ENCODE measurements around the gene ITSN1. TPM values are rescaled to one million over a fixed set of nuclear protein-coding genes. Genes with fewer than 3 reads are reported as not detected.
A peak's percentile ranks its signal among the peaks of the same experiment; 100 is the strongest.

ITSN1 gene
- total and polyA plus RNA-seq, 2 experiments from 2014 or later: 77.9 to 95.7 TPM

- DNase-seq (ENCODE audit: low spot score) (peak; percentile 49), ATAC-seq (peak; percentile 92)
- peaks cover 4% of the 10 kb centered on the region for H3K27me3 Mint-ChIP-seq (ENCODE audit: insufficient read depth, low read depth, poor library complexity)
- Histone ChIP-seq H3K4me2 (0 out of 2 replicates have a peak overlapping the region, but pooled peaks have one; percentile 1), H3K4me1 (ENCODE audit: insufficient read depth) (no peaks in the 10 kb centered on the region), H2AFZ (no peak overlapping the region), H3K79me2 (replicated peaks; ENCODE audit: insufficient read depth) (peaks cover 98% of the 10 kb centered on the region), H3F3A (replicated peaks; ENCODE audit: low read depth) (no peaks in the 10 kb centered on the region), H3K36me3 (ENCODE audit: insufficient read depth) (no peaks in the 10 kb centered on the region), H3K27ac (ENCODE audit: low read depth) (peak overlapping the region; percentile 18), H3K9me2 (ENCODE audit: insufficient read depth) (no peaks in the 10 kb centered on the region), H3K4me3 (no peak overlapping the region), H4K20me1 (replicated peaks; ENCODE audit: insufficient read depth) (0 out of 2 replicates have a peak, but pooled peaks cover 11% of the 10 kb centered on the region), H3K27me3 (ENCODE audit: insufficient read depth) (no peaks in the 10 kb centered on the region)
- TF ChIP-seq, protein P1, sequence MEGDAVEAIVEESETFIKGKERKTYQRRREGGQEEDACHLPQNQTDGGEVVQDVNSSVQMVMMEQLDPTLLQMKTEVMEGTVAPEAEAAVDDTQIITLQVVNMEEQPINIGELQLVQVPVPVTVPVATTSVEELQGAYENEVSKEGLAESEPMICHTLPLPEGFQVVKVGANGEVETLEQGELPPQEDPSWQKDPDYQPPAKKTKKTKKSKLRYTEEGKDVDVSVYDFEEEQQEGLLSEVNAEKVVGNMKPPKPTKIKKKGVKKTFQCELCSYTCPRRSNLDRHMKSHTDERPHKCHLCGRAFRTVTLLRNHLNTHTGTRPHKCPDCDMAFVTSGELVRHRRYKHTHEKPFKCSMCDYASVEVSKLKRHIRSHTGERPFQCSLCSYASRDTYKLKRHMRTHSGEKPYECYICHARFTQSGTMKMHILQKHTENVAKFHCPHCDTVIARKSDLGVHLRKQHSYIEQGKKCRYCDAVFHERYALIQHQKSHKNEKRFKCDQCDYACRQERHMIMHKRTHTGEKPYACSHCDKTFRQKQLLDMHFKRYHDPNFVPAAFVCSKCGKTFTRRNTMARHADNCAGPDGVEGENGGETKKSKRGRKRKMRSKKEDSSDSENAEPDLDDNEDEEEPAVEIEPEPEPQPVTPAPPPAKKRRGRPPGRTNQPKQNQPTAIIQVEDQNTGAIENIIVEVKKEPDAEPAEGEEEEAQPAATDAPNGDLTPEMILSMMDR (conservative IDR thresholded peaks at IDR 0.05; ENCODE audit: low read depth in 2 of 2): no peak
- TF ChIP-seq EZH2 (IDR thresholded peaks at IDR 0.05; ENCODE audit: low read depth, unreplicated experiment): no peak
- no peak for TF ChIP-seq ETS1 (IDR thresholded peaks at IDR 0.05)
- no peak for TF ChIP-seq NANOG (IDR thresholded peaks at IDR 0.05; ENCODE audit: borderline replicate concordance)
- TF ChIP-seq CREB1 (CRISPR knock-in tag; IDR thresholded peaks at IDR 0.05; ENCODE audit: low read depth): no peak
- no peak for TF ChIP-seq POLR2AphosphoS5 (IDR thresholded peaks at IDR 0.05; ENCODE audit: low read depth)
- no peak for TF ChIP-seq JUNB (IDR thresholded peaks at IDR 0.05; ENCODE audit: unreplicated experiment)
- TF ChIP-seq, protein P2, sequence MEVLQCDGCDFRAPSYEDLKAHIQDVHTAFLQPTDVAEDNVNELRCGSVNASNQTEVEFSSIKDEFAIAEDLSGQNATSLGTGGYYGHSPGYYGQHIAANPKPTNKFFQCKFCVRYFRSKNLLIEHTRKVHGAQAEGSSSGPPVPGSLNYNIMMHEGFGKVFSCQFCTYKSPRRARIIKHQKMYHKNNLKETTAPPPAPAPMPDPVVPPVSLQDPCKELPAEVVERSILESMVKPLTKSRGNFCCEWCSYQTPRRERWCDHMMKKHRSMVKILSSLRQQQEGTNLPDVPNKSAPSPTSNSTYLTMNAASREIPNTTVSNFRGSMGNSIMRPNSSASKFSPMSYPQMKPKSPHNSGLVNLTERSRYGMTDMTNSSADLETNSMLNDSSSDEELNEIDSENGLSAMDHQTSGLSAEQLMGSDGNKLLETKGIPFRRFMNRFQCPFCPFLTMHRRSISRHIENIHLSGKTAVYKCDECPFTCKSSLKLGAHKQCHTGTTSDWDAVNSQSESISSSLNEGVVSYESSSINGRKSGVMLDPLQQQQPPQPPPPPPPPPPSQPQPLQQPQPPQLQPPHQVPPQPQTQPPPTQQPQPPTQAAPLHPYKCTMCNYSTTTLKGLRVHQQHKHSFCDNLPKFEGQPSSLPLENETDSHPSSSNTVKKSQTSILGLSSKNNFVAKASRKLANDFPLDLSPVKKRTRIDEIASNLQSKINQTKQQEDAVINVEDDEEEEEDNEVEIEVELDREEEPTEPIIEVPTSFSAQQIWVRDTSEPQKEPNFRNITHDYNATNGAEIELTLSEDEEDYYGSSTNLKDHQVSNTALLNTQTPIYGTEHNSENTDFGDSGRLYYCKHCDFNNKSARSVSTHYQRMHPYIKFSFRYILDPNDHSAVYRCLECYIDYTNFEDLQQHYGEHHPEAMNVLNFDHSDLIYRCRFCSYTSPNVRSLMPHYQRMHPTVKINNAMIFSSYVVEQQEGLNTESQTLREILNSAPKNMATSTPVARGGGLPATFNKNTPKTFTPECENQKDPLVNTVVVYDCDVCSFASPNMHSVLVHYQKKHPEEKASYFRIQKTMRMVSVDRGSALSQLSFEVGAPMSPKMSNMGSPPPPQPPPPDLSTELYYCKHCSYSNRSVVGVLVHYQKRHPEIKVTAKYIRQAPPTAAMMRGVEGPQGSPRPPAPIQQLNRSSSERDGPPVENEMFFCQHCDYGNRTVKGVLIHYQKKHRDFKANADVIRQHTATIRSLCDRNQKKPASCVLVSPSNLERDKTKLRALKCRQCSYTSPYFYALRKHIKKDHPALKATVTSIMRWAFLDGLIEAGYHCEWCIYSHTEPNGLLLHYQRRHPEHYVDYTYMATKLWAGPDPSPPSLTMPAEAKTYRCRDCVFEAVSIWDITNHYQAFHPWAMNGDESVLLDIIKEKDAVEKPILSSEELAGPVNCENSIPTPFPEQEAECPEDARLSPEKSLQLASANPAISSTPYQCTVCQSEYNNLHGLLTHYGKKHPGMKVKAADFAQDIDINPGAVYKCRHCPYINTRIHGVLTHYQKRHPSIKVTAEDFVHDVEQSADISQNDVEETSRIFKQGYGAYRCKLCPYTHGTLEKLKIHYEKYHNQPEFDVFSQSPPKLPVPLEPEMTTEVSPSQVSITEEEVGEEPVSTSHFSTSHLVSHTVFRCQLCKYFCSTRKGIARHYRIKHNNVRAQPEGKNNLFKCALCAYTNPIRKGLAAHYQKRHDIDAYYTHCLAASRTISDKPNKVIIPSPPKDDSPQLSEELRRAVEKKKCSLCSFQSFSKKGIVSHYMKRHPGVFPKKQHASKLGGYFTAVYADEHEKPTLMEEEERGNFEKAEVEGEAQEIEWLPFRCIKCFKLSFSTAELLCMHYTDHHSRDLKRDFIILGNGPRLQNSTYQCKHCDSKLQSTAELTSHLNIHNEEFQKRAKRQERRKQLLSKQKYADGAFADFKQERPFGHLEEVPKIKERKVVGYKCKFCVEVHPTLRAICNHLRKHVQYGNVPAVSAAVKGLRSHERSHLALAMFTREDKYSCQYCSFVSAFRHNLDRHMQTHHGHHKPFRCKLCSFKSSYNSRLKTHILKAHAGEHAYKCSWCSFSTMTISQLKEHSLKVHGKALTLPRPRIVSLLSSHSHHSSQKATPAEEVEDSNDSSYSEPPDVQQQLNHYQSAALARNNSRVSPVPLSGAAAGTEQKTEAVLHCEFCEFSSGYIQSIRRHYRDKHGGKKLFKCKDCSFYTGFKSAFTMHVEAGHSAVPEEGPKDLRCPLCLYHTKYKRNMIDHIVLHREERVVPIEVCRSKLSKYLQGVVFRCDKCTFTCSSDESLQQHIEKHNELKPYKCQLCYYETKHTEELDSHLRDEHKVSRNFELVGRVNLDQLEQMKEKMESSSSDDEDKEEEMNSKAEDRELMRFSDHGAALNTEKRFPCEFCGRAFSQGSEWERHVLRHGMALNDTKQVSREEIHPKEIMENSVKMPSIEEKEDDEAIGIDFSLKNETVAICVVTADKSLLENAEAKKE (CRISPR knock-in tag; IDR thresholded peaks at IDR 0.05): no peak
- TF ChIP-seq EZH2phosphoT487 (IDR thresholded peaks at IDR 0.05; ENCODE audit: unreplicated experiment): no peak
- no peak for TF ChIP-seq REST (IDR thresholded peaks at IDR 0.05; ENCODE audit: unreplicated experiment)
- no peak for TF ChIP-seq ZNF331 (CRISPR knock-in tag; IDR thresholded peaks at IDR 0.05; ENCODE audit: low read depth)
- no peak for TF ChIP-seq ZNF114 (CRISPR knock-in tag; IDR thresholded peaks at IDR 0.05)
- no peak for TF ChIP-seq STAT1 (IDR thresholded peaks at IDR 0.05; ENCODE audit: unreplicated experiment)
- H3K9me3 Mint-ChIP-seq: peaks cover 15% of the 10 kb centered on the region; the same call in 2 of the 3 replicates
- peaks cover 9% of the 10 kb centered on the region; the same call in 2 of the 3 replicates for H3K4me1 Mint-ChIP-seq
- peaks cover 16% of the 10 kb centered on the region for H3K36me3 Mint-ChIP-seq (ENCODE audit: low read depth)
- no peak overlapping the region for H3K4me3 Mint-ChIP-seq
- H3K27ac Mint-ChIP-seq: peak overlapping the region; percentile 66
Measured at GRCh38 chr21:33703750-33704606, 61.7 kb downstream of the ITSN1 start.
